CD14-positive monocyte (primary cell): ENCODE results near the gene NDUFV3. TPM values are rescaled to one million over a fixed set of nuclear protein-coding genes. Genes with fewer than 3 reads are reported as not detected.
"Not testable (repeated sequence)": the region's sequence is repeated elsewhere in the genome, so short reads cannot be mapped to it uniquely, and the experiment has no call there.

ENCODE experiments used
- DNase-seq, 3 donors: peaks; one replicate each; pipeline ENCODE4 v3.0.0-alpha.2; 2011 to 2022
- H2AFZ ChIP-seq: 2 replicates; pipeline ENCODE4 v1.6.0; 2012; ENCODE audit warnings: mild to moderate bottlenecking, low read depth, low read length, inconsistent platforms; ENCODE audit not compliant: insufficient read depth, poor library complexity, severe bottlenecking
- H3K27ac ChIP-seq, 2 donors: 1 replicate in 1 of 2; 2 replicates in 1 of 2; pipeline ENCODE4 v1.5.1; 2012 to 2013; ENCODE audit warnings: low read length in 2 of 2, control low read depth in 1 of 2, inconsistent platforms in 1 of 2, low read depth in 1 of 2, mild to moderate bottlenecking in 1 of 2
- H3K27me3 ChIP-seq, 2 donors: one replicate each; pipeline versions ENCODE4 v1.6.0 to v1.6.1; 2011 to 2013; ENCODE audit warnings: low read length in 2 of 2; ENCODE audit not compliant: control insufficient read depth in 2 of 2, insufficient read depth in 2 of 2
- H3K36me3 ChIP-seq, 2 donors: replicated peaks in 1 of 2; 1 replicate in 1 of 2; 2 replicates in 1 of 2; pipeline versions ENCODE4 v1.5.1 to v1.6.1; 2012 to 2013; ENCODE audit warnings: low read length in 2 of 2, control low read depth in 1 of 2, inconsistent platforms in 1 of 2, mild to moderate bottlenecking in 1 of 2; ENCODE audit not compliant: insufficient read depth in 2 of 2, control insufficient read depth in 1 of 2
- H3K4me1 ChIP-seq, 2 donors: 1 replicate in 1 of 2; 2 replicates in 1 of 2; pipeline versions ENCODE4 v1.5.1 to v1.6.1; 2012 to 2013; ENCODE audit warnings: low read length in 2 of 2, control low read depth in 1 of 2, inconsistent platforms in 1 of 2, mild to moderate bottlenecking in 1 of 2, moderate library complexity in 1 of 2; ENCODE audit not compliant: insufficient read depth in 2 of 2, control insufficient read depth in 1 of 2
- H3K4me2 ChIP-seq: replicated peaks from 2 replicates; pipeline ENCODE3; 2012; ENCODE audit warnings: low read length, moderate library complexity, mild to moderate bottlenecking; ENCODE audit not compliant: poor library complexity, severe bottlenecking; ENCODE audit errors: extremely low read depth
- H3K4me3 ChIP-seq, 3 experiments: fragments of 200-600 bp in 1 of 3; sonication (generic) in 1 of 3; replicated peaks in 1 of 3; 1 replicate in 2 of 3; 2 replicates in 1 of 3; pipeline ENCODE4 v1.5.1; 2011 to 2013; ENCODE audit warnings: low read length in 3 of 3, mild to moderate bottlenecking in 3 of 3, control low read depth in 2 of 3, low read depth in 2 of 3, inconsistent platforms in 1 of 3, moderate library complexity in 1 of 3
- H3K79me2 ChIP-seq: 2 replicates; pipeline ENCODE4 v1.6.0; 2012; ENCODE audit warnings: mild to moderate bottlenecking, control low read depth, inconsistent platforms, low read length, moderate library complexity; ENCODE audit not compliant: insufficient read depth
- H3K9ac ChIP-seq: 2 replicates; pipeline ENCODE4 v1.6.0; 2017; ENCODE audit warnings: low read length, mild to moderate bottlenecking; ENCODE audit not compliant: insufficient read depth, poor library complexity, severe bottlenecking
- H3K9me3 ChIP-seq, 2 donors: replicated peaks in 1 of 2; 1 replicate in 1 of 2; 2 replicates in 1 of 2; pipeline versions ENCODE4 v1.5.1 to v1.6.1; 2012 to 2013; ENCODE audit warnings: low read length in 2 of 2, control low read depth in 1 of 2; ENCODE audit not compliant: control insufficient read depth in 1 of 2, insufficient read depth in 1 of 2
- H4K20me1 ChIP-seq: 2 replicates; pipeline ENCODE4 v1.6.0; 2012; ENCODE audit warnings: mild to moderate bottlenecking, low read length, control low read depth, moderate library complexity; ENCODE audit not compliant: insufficient read depth
- H3K27ac Mint-ChIP-seq, 7 donors: one replicate each; pipeline ENCODE4 v1.8.0; 2020; ENCODE audit warnings: mild to moderate bottlenecking in 7 of 7, mixed read lengths in 7 of 7, moderate library complexity in 6 of 7, inconsistent platforms in 2 of 7
- H3K27me3 Mint-ChIP-seq, 3 donors: one replicate each; pipeline ENCODE4 v1.8.0; 2021 to 2022; ENCODE audit warnings: low read depth in 3 of 3, mild to moderate bottlenecking in 3 of 3, mixed read lengths in 3 of 3, moderate library complexity in 3 of 3, inconsistent platforms in 1 of 3
- H3K36me3 Mint-ChIP-seq, 2 donors: one replicate each; pipeline ENCODE4 v1.8.0; 2020; ENCODE audit warnings: mixed read lengths in 2 of 2, inconsistent platforms in 1 of 2, mild to moderate bottlenecking in 1 of 2
- H3K4me1 Mint-ChIP-seq: one replicate; pipeline ENCODE4 v1.8.0; 2020; ENCODE audit warnings: mild to moderate bottlenecking, mixed read lengths
- H3K4me3 Mint-ChIP-seq, 2 donors: one replicate each; pipeline ENCODE4 v1.8.0; 2020; ENCODE audit warnings: mild to moderate bottlenecking in 2 of 2, mixed read lengths in 2 of 2, moderate library complexity in 1 of 2
- H3K9me3 Mint-ChIP-seq, 7 donors: one replicate each; pipeline ENCODE4 v1.8.0; 2020 to 2022; ENCODE audit warnings: mixed read lengths in 7 of 7, mild to moderate bottlenecking in 6 of 7, moderate library complexity in 6 of 7, inconsistent platforms in 2 of 7
- WGBS: methylation state at CpG from one replicate; pipeline ENCODE4 v1.1.5; 2013; ENCODE audit warnings: missing lambda C conversion rate; ENCODE audit not compliant: insufficient coverage; 5-methylcytosine and 5-hydroxymethylcytosine counted together
- intact Hi-C, 2 donors: fragments of 100-400 bp; cut with micrococcal nuclease; formaldehyde crosslinking; loops; one replicate each; pipeline versions ENCODE4 v1.15.0 to v1.15.1; 2023
- polyA plus RNA-seq, 3 donors: library from polyadenylated mRNA; depleted of rRNA in 1 of 3; unstranded in 2 of 3; stranded (reverse) in 1 of 3; fragments of 300-500 nt in 2 of 3; fragments of >200 nt in 1 of 3; fragmentation: Illumina TruSeq in 2 of 3; gene quantifications; 1 replicate in 2 of 3; 2 replicates in 1 of 3; pipeline ENCODE4 v1.2.3, GENCODE V29; 2012 to 2021

NDUFV3 gene
- polyA plus RNA-seq, 3 donors: 18.2 to 35.5 (median 28.0) TPM

DNA sequence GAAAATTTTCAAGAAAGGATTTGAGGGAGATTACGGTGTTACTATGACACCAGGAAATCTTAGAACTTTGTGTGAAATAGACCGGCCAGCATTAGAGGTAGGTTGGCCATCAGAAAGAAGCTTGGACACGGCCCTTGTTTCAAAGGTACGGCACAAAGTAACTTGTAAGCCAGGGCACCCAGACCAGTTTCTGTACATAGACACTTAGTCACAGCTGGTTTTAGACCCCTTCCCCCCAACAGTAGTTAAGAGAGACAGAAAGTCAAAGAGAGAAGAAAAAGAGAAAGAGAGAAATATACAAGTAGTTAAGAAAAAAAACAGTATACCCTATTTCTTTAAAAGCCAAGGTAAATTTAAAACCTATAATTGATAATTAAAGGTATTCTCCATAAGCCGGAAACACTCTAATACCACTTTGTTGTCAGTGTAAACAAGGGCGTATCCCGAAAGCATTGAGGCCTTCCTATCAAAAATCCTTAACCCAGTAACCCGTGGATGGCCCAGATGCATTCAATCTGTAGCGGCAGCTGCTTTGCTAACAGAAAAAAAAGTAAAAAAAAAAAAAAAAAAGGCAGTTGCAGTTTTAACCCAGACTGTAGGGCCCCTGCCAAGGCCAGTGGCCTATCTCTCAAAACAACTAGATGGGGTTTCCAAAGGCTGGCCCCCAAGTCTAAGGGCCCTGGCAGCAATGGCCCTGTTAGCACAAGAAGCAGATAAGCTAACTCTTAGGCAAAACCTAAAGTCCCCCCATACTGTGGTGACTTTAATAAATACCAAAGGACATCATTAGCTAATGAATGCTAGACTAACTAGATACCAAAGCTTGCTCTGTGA lies 40.2 kb downstream of the NDUFV3 start:
- H3K4me1 ChIP-seq, H3K4me3 Mint-ChIP-seq, H3K9ac ChIP-seq, H3K4me2 ChIP-seq, H3K36me3 Mint-ChIP-seq, DNase-seq, H3K36me3 ChIP-seq, H3K79me2 ChIP-seq, H3K4me3 ChIP-seq, H4K20me1 ChIP-seq, H3K27me3 ChIP-seq, H3K9me3 ChIP-seq, H3K27me3 Mint-ChIP-seq, H3K4me1 Mint-ChIP-seq, H3K9me3 Mint-ChIP-seq, H3K27ac ChIP-seq, H2AFZ ChIP-seq, intact Hi-C loops: not testable (repeated sequence)
- peak overlapping the region in 2 of 7 donors; percentile 5 to 76 for H3K27ac Mint-ChIP-seq
- WGBS: 87% methylated on average over 2 of the region's 9 CpGs

DNA sequence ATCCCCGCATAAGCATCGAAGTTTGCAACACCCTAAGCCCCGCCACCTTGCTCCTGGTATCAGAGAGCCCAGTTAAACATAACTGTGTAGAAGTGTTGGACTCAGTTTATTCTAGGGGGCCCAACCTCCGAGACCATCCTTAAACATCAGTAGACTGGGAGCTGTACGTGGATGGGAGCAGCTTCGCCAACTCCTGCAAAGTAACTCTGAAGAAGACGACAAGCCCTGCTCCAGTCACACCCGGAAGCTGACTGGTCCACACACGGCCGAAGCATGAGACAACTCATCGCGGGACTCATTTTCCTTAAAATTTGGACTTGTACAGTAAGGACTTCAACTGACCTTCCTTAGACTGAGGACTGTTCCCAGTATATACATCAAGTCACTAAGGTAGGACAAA lies 40.9 kb downstream of the NDUFV3 start:
- H3K36me3 ChIP-seq, intact Hi-C loops, H2AFZ ChIP-seq, H3K27ac ChIP-seq, H3K4me1 Mint-ChIP-seq, H3K4me3 ChIP-seq, H3K79me2 ChIP-seq, H3K4me1 ChIP-seq, H3K27me3 Mint-ChIP-seq, H3K9me3 Mint-ChIP-seq, H3K36me3 Mint-ChIP-seq, DNase-seq, H3K9me3 ChIP-seq, H4K20me1 ChIP-seq, H3K9ac ChIP-seq, H3K4me2 ChIP-seq, H3K4me3 Mint-ChIP-seq, H3K27me3 ChIP-seq, H3K27ac Mint-ChIP-seq: not testable (repeated sequence)
- 67% methylated on average over 3 of the region's 12 CpGs for WGBS

DNA sequence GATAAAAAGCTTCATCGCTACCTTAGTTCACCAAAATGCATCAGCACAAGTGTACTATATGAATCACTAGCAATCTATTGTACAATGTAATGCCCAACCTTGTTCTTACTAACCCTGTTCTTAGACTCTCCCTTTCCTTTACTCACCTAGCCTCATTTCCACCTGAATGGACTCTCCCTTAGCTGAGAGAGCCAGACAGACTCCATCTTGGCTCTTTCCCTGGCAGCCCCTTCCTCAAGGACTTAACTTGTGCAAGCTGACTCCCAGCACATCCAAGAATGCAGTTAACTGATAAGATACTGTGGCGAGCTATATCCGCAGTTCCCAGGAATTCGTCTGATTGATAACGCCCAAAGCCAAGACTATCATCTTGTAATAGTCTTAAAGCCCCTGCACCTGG lies 43.3 kb downstream of the NDUFV3 start:
- H3K9me3 Mint-ChIP-seq, H3K27me3 ChIP-seq, H3K9me3 ChIP-seq, H3K9ac ChIP-seq, H3K27ac Mint-ChIP-seq, H3K36me3 Mint-ChIP-seq, H3K27me3 Mint-ChIP-seq, H3K4me2 ChIP-seq, H3K36me3 ChIP-seq, H3K4me3 ChIP-seq, H2AFZ ChIP-seq, DNase-seq, H3K4me3 Mint-ChIP-seq, H3K4me1 ChIP-seq, H3K27ac ChIP-seq, intact Hi-C loops, H3K79me2 ChIP-seq, H4K20me1 ChIP-seq: not testable (repeated sequence)
- peaks cover 17% of the 10 kb centered on the region for H3K4me1 Mint-ChIP-seq
- WGBS: no CpG with 5 or more reads among the region's 5 CpGs

DNA sequence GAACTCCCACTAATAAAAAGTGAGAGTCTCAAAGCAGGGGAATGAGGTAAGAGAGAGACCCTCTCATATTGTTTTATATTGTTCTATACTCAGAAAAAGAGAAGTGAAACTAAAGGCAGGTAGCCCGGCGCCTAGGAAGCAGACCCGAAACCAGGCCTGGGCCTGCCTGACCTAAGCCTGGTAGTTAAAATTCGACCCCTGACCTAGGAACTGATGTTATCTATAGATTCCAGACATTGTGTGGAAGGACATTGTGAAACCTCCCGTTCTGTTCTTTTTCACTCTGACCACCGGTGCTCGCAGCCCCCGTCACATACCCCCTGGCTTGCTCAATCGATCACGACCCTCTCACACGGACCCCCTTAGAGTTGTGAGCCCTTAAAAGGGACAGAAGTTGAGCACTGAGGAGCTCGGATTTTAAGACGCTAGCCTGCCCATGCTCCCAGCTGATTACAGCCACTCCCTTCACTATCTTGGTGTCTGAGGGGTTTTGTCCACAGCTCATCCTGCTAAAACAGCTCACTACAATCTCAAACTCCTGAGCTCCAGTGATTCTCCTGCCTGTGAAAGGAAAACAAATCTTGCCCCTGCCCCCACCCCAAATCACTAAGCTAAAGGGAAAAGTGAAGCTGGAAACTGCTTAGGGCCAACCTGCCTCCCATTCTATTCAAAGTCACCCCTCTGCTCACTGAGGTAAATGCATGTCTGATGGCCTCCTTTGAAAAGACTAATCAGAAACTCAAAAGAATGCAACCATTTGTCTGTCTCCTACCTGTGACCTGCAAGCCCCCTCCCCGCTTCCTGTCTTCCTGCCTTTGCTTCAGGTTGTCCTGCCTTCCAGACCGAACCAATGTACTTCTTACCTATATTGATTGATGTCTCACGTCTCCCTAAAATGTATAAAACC lies 44.2 kb downstream of the NDUFV3 start:
- H3K27ac ChIP-seq, H3K9me3 ChIP-seq, H3K36me3 Mint-ChIP-seq, H3K4me1 ChIP-seq, H3K9me3 Mint-ChIP-seq, H3K9ac ChIP-seq, DNase-seq, H3K4me3 Mint-ChIP-seq, H3K27me3 ChIP-seq, H3K27me3 Mint-ChIP-seq, H4K20me1 ChIP-seq, H2AFZ ChIP-seq, H3K79me2 ChIP-seq, H3K36me3 ChIP-seq, intact Hi-C loops, H3K4me2 ChIP-seq, H3K4me3 ChIP-seq: not testable (repeated sequence)
- Mint-ChIP-seq H3K27ac (peak overlapping the region in 3 of 7 donors; percentile 21 to 60 (median 37)), H3K4me1 (peaks cover 22% of the 10 kb centered on the region)
- 100% methylated on average over 1 of the region's 16 CpGs for WGBS
